Panc1 (cell line): ENCODE measurements around the gene INSC. TPM values are rescaled to one million over a fixed set of nuclear protein-coding genes. Genes with fewer than 3 reads are reported as not detected.

Experiments
- ATAC-seq: fragments of 200-7000 bp; cut with Tn5 transposase; 2 replicates; pipeline ENCODE4 v1.9.1; 2020; ENCODE audit warnings: mild to moderate bottlenecking, moderate library complexity
- BruUV-seq: library from RNA; stranded (reverse); fragments of 400-500 nt; replicated peaks from 2 replicates; lab custom pipeline; 2021; lab: Mats Ljungman, UMichigan
- CTCF ChIA-PET: fragments of 300-600 bp; sonication (Branson Sonifier 250); formaldehyde crosslinking; loops from one replicate; lab custom pipeline; 2022; ENCODE audit warnings: antibody characterized with exemption; lab: Charles Lee
- POLR2A ChIA-PET: fragments of 300-600 bp; sonication (Branson Sonifier 250); formaldehyde crosslinking; loops from one replicate; lab custom pipeline; 2022; ENCODE audit warnings: antibody characterized with exemption; lab: Charles Lee
- DNase-seq: peaks from one replicate; pipeline ENCODE4 v3.0.0-alpha.2; 2010; ENCODE audit warnings: low read depth, low spot score
- H3K27ac ChIP-seq: 2 replicates; pipeline ENCODE4 v1.5.1; 2011; ENCODE audit warnings: mild to moderate bottlenecking, low read length, inconsistent platforms
- H3K27me3 ChIP-seq: fragments of 200-500 bp; sonication (Bioruptor generic); 2 replicates; pipeline ENCODE4 v1.6.0; 2014; ENCODE audit warnings: low read length, inconsistent platforms; ENCODE audit not compliant: control insufficient read depth, insufficient read depth
- H3K36me3 ChIP-seq: fragments of 200-500 bp; sonication (Bioruptor generic); 2 replicates; pipeline ENCODE4 v1.5.1; 2014; ENCODE audit warnings: inconsistent platforms, mild to moderate bottlenecking, low read length, moderate library complexity; ENCODE audit not compliant: control insufficient read depth, insufficient read depth
- H3K4me1 ChIP-seq: 2 replicates; pipeline ENCODE4 v1.5.1; 2011; ENCODE audit warnings: inconsistent platforms, mild to moderate bottlenecking, low read length, moderate library complexity; ENCODE audit not compliant: control insufficient read depth, insufficient read depth
- H3K4me3 ChIP-seq, 2 experiments: 2 replicates each; pipeline ENCODE4 v1.5.1; 2011 to 2012; ENCODE audit warnings: low read depth in 2 of 2, low read length in 2 of 2, mild to moderate bottlenecking in 2 of 2, inconsistent platforms in 1 of 2, moderate library complexity in 1 of 2
- H3K9me3 ChIP-seq: fragments of 200-500 bp; sonication (Bioruptor generic); 2 replicates; pipeline ENCODE4 v1.5.1; 2014; ENCODE audit warnings: low read depth, mild to moderate bottlenecking, inconsistent platforms, low read length, moderate library complexity; ENCODE audit not compliant: control insufficient read depth, insufficient read depth
- POLR2AphosphoS5 ChIP-seq: IDR thresholded peaks from 2 replicates; pipeline ENCODE4 v1.6.1; 2012; ENCODE audit warnings: mild to moderate bottlenecking, low read depth, low read length, moderate library complexity
- REST ChIP-seq, 2 experiments: IDR thresholded peaks; 2 replicates each; pipeline ENCODE4 v1.6.1; 2011 to 2012; ENCODE audit warnings: low read depth in 2 of 2, control low read depth in 1 of 2, low read length in 1 of 2, mild to moderate bottlenecking in 1 of 2, moderate library complexity in 1 of 2; ENCODE audit not compliant: insufficient read depth in 1 of 2
- SIN3A ChIP-seq: IDR thresholded peaks from 2 replicates; pipeline ENCODE4 v1.6.1; 2012; ENCODE audit warnings: low read depth, mild to moderate bottlenecking, low read length, moderate library complexity, borderline replicate concordance; ENCODE audit not compliant: insufficient read depth
- TCF7L2 ChIP-seq: IDR thresholded peaks from 2 replicates; pipeline ENCODE4 v1.6.1; 2011; ENCODE audit warnings: mild to moderate bottlenecking, low read depth, low read length, inconsistent platforms
- in situ Hi-C: cut with HindIII; loops from 2 replicates; pipeline ENCODE4 v1.10.0; 2016; ENCODE audit warnings: low sequenced_read_pairs, low pct_unique_long_range_greater_than_20kb
- intact Hi-C: fragments of 100-400 bp; cut with micrococcal nuclease; formaldehyde crosslinking; loops from one replicate; pipeline ENCODE4 v1.10.0; 2022; ENCODE audit not compliant: unreplicated experiment
- total RNA-seq: library from RNA; stranded (reverse); gene quantifications from one replicate; pipeline ENCODE4 v1.2.1, GENCODE V29; 2021; ENCODE audit not compliant: unreplicated experiment
- TF ChIP-seq, protein P1 (sequence below): fragments of 450-650 bp; IDR thresholded peaks from 2 replicates; pipeline ENCODE4 v1.5.1; 2017; ENCODE audit warnings: mild to moderate bottlenecking

The INSC gene
- total RNA-seq, 1 experiment from 2014 or later = 0.08 TPM

- Histone ChIP-seq H3K4me1 (no peaks in the 10 kb centered on the region; the same call in 1 of the 2 replicates), H3K27me3 (no peaks in the 10 kb centered on the region), H3K9me3 (no peaks in the 10 kb centered on the region), H3K27ac (no peak overlapping the region), H3K36me3 (no peaks in the 10 kb centered on the region), H3K4me3 (no peak overlapping the region)
- CTCF ChIA-PET = no interaction called here
- ATAC-seq (no peak), DNase-seq (no peak)
- POLR2A ChIA-PET = no interaction called here
- in situ Hi-C loops (no loop called here), intact Hi-C loops (no loop called here)
- BruUV-seq = no TSS peak
- TF ChIP-seq TCF7L2 = no peak
- no peak for TF ChIP-seq SIN3A
- no peak for TF ChIP-seq REST (IDR thresholded peaks at IDR 0.05; ENCODE audit: insufficient read depth in 1 of 2, low read depth in 2 of 2, low read length in 1 of 2)
- no peak for TF ChIP-seq POLR2AphosphoS5
- TF ChIP-seq, protein P1, sequence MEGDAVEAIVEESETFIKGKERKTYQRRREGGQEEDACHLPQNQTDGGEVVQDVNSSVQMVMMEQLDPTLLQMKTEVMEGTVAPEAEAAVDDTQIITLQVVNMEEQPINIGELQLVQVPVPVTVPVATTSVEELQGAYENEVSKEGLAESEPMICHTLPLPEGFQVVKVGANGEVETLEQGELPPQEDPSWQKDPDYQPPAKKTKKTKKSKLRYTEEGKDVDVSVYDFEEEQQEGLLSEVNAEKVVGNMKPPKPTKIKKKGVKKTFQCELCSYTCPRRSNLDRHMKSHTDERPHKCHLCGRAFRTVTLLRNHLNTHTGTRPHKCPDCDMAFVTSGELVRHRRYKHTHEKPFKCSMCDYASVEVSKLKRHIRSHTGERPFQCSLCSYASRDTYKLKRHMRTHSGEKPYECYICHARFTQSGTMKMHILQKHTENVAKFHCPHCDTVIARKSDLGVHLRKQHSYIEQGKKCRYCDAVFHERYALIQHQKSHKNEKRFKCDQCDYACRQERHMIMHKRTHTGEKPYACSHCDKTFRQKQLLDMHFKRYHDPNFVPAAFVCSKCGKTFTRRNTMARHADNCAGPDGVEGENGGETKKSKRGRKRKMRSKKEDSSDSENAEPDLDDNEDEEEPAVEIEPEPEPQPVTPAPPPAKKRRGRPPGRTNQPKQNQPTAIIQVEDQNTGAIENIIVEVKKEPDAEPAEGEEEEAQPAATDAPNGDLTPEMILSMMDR = no peak
Measured at GRCh38 chr11:15157606-15158137, 42.9 kb downstream of the INSC start.

- intact Hi-C loops = no loop called here
- Histone ChIP-seq H3K27ac (no peak overlapping the region), H3K27me3 (no peaks in the 10 kb centered on the region), H3K36me3 (no peaks in the 10 kb centered on the region), H3K4me1 (no peaks in the 10 kb centered on the region; the same call in 1 of the 2 replicates), H3K9me3 (no peaks in the 10 kb centered on the region), H3K4me3 (no peak overlapping the region)
- no TSS peak for BruUV-seq
- ATAC-seq = no peak
- POLR2A ChIA-PET = no interaction called here
- no peak for DNase-seq
- in situ Hi-C loops = no loop called here
- CTCF ChIA-PET = interaction anchor here (1.8 kb wide), 1 partner anchor 58 kb away, joined by 12 read pairs; no protein-coding TSS in a partner anchor
- TF ChIP-seq, protein P1 = no peak
- TF ChIP-seq REST (IDR thresholded peaks at IDR 0.05; ENCODE audit: insufficient read depth in 1 of 2, low read depth in 2 of 2, low read length in 1 of 2) (no peak), POLR2AphosphoS5 (no peak), TCF7L2 (no peak), SIN3A (no peak)
Measured at GRCh38 chr11:15158351-15159015, 43.8 kb downstream of the INSC start.
